A673 (cell line): Measurements from ENCODE around the gene MAPK12. TPM values are rescaled to one million over a fixed set of nuclear protein-coding genes. Genes with fewer than 3 reads are reported as not detected.

Experiments
- BruUV-seq: library from RNA; stranded (reverse); fragments of 400-500 nt; replicated peaks from 2 replicates; lab custom pipeline; 2021; lab: Mats Ljungman, UMichigan
- CTCF ChIA-PET: fragments of 300-600 bp; sonication (Branson Sonifier 250); formaldehyde crosslinking; loops from one replicate; lab custom pipeline; 2022; ENCODE audit warnings: antibody characterized with exemption; lab: Charles Lee
- POLR2A ChIA-PET: fragments of 300-600 bp; sonication (Branson Sonifier 250); formaldehyde crosslinking; loops from one replicate; lab custom pipeline; 2022; ENCODE audit warnings: antibody characterized with exemption; ENCODE audit not compliant: low non-redundant PET; lab: Charles Lee
- DNase-seq: peaks from one replicate; pipeline ENCODE4 v3.0.0-alpha.2; 2015; ENCODE audit warnings: low spot score
- H3K27ac ChIP-seq: fragments of 200-600 bp; sonication (generic); 2 replicates; pipeline ENCODE4 v1.5.1; 2016; ENCODE audit warnings: mixed run types, low read depth, mild to moderate bottlenecking, mixed read lengths, antibody characterized with exemption, low read length; ENCODE audit not compliant: poor library complexity, severe bottlenecking
- H3K27me3 ChIP-seq: fragments of 200-600 bp; sonication (generic); replicated peaks from 2 replicates; pipeline ENCODE4 v1.6.1; 2017; ENCODE audit warnings: mixed run types, low read depth, mild to moderate bottlenecking, mixed read lengths, antibody characterized with exemption, low read length; ENCODE audit not compliant: insufficient read depth, poor library complexity
- H3K36me3 ChIP-seq: fragments of 200-600 bp; sonication (generic); 2 replicates; pipeline ENCODE4 v1.6.1; 2016; ENCODE audit warnings: mixed run types, mild to moderate bottlenecking, mixed read lengths, antibody characterized with exemption, low read length; ENCODE audit not compliant: insufficient read depth, poor library complexity, severe bottlenecking
- H3K4me1 ChIP-seq: fragments of 200-600 bp; sonication (generic); 2 replicates; pipeline ENCODE4 v1.6.1; 2017; ENCODE audit warnings: mixed run types, mild to moderate bottlenecking, mixed read lengths, antibody characterized with exemption, low read length; ENCODE audit not compliant: insufficient read depth, poor library complexity, severe bottlenecking
- H3K4me3 ChIP-seq: fragments of 200-600 bp; sonication (generic); 2 replicates; pipeline ENCODE4 v1.5.1; 2016; ENCODE audit warnings: low read depth, mixed run types, mild to moderate bottlenecking, mixed read lengths, low read length; ENCODE audit not compliant: poor library complexity, severe bottlenecking
- H3K9me3 ChIP-seq: fragments of 200-600 bp; sonication (generic); 2 replicates; pipeline ENCODE4 v1.6.1; 2016; ENCODE audit warnings: mixed run types, low read depth, mild to moderate bottlenecking, mixed read lengths, antibody characterized with exemption, low read length; ENCODE audit not compliant: poor library complexity, severe bottlenecking
- CTCF ChIP-seq: fragments of 300-800, 200-600 bp; sonication (generic); conservative IDR thresholded peaks from 2 replicates; pipeline ENCODE4 v1.5.1; 2017; ENCODE audit warnings: low read depth, mild to moderate bottlenecking, antibody characterized with exemption, low read length, moderate library complexity, mixed read lengths
- EZH2 ChIP-seq: fragments of 200-600 bp; sonication (generic); IDR thresholded peaks from 2 replicates; pipeline ENCODE4 v1.6.1; 2017; ENCODE audit warnings: borderline replicate concordance, low read depth, mild to moderate bottlenecking, mixed read lengths, antibody characterized with exemption, low read length; ENCODE audit not compliant: poor library complexity, severe bottlenecking
- intact Hi-C: fragments of 100-400 bp; cut with micrococcal nuclease; formaldehyde crosslinking; loops from one replicate; pipeline ENCODE4 v1.10.0; 2022; ENCODE audit not compliant: unreplicated experiment
- total RNA-seq: library from RNA; stranded (reverse); gene quantifications from 2 replicates; pipeline ENCODE4 v1.2.3, GENCODE V29; 2021

The MAPK12 gene
- total RNA-seq, 1 experiment from 2014 or later: 20.8 TPM

DNA sequence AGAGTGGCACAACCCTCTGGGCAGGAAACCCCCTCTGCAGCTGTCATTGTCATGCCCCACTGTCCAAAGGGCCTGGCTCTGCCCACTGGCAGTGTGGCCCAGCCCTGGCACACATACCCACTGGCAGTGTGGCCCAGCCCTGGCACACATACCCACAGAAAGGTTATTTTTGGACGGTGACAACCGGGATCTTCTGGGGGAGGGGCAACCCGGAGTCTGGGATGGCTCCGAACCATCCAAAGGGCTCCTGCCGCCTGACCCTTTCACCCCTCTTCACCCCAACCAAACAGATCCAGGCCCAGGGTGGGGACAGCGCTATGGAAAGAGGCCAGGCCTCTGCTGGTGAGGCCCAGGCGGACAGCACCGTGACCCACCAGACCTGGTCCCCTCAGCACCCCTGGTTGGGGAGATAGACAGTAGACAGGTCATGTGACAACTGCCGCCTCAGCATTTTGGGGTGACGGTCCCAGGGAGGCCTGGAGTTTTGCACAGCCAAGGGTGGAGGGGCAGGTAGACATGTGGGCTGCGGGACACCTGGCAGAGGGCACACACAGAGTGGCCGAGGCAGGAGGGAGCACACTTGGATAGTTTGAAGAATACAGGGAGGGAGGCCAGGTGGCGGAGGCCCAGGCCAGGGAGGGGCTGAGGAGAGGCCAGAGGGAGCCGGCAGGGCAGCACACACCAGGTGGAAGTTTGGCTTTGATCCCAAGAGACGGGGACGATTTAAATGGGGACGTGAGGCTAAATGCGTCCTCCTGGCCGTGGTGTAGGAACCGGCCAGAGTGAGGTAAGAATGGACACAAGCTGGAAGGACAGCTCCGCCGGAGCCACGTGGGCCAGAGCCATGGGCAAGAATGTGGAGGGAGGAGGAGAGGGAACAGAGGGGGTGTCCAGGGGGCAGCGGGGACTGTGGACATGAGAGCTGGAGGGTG is 2.9 kb downstream of the MAPK12 start:
- CTCF ChIA-PET: no interaction called here
- intact Hi-C loops: no loop called here

DNA sequence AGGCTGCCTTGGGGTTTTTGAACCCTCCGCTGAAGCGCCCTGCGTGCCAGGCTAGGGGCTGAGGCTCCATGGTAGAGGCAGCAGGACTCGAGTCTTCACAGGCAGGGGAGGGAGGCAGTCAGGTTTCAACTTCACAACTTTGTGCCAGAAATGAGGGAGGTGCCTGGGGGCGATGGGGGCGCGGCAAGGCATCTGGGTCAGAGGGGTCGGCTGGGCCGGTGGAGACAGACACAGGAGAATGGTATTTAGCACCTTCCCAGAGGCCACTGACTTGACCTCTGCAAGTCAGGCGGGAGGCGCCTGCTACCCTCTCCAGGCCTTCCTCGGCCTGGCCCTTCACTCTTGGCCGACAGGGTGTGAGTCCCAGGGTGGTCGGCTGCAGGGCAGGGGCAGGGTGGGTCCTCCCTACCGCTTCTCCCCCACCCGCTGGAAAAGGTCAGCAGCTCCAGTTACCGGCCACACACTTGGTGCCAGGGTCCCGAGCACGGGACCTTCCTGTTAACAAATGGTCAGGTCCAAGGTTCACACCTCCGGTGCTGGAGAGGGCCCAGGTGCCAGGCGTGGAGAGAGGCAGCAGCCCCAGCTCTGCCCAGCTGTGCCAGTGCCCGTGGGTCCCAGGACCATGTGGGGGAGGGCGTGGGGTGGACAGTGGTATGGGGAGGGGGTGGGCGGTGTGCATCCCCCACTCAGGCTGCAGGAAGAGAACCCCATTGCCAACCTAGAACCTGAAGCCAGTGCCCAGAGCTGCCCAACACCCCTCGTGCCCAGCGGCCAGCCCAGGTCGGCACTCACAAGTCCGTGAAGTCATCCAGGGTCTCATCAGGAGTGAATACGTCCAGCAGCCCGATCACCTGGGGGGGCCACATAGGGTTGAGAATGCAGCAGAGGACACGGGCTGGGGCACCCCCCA is 3.8 kb downstream of the MAPK12 start:
- Histone ChIP-seq H3K9me3 (no peaks in the 10 kb centered on the region), H3K4me3 (no peak overlapping the region), H3K4me1 (peaks cover 9% of the 10 kb centered on the region), H3K27me3 (no peaks in the 10 kb centered on the region), H3K27ac (no peak overlapping the region), H3K36me3 (no peaks in the 10 kb centered on the region)
- CTCF ChIA-PET: no interaction called here
- BruUV-seq: no TSS peak
- no peak for DNase-seq
- TF ChIP-seq CTCF: no peak
- TF ChIP-seq EZH2: no peak
- intact Hi-C loops: no loop called here
- POLR2A ChIA-PET: no interaction called here

More for the DNA sequence above, 2.9 kb downstream of the MAPK12 start:
- H3K27me3 ChIP-seq: no peaks in the 10 kb centered on the region
- H3K4me3 ChIP-seq: no peak overlapping the region
- no TSS peak for BruUV-seq
- no peaks in the 10 kb centered on the region for H3K9me3 ChIP-seq
- H3K4me1 ChIP-seq: peaks cover 11% of the 10 kb centered on the region
- TF ChIP-seq EZH2 (no peak), CTCF (no peak)
- POLR2A ChIA-PET: no interaction called here
- no peaks in the 10 kb centered on the region for H3K36me3 ChIP-seq
- DNase-seq: no peak
- H3K27ac ChIP-seq: no peak overlapping the region

GRCh38 chr22:50257041-50257440 is 4.4 kb downstream of the MAPK12 start:
- CTCF ChIA-PET: no interaction called here
- peaks cover 3% of the 10 kb centered on the region for H3K4me1 ChIP-seq
- no peak for DNase-seq
- no peaks in the 10 kb centered on the region for H3K27me3 ChIP-seq
- intact Hi-C loops: no loop called here
- no peak overlapping the region for H3K4me3 ChIP-seq
- BruUV-seq: no TSS peak
- POLR2A ChIA-PET: no interaction called here
- H3K36me3 ChIP-seq: no peaks in the 10 kb centered on the region
- no peaks in the 10 kb centered on the region for H3K9me3 ChIP-seq
- no peak overlapping the region for H3K27ac ChIP-seq
- TF ChIP-seq CTCF: no peak
- no peak for TF ChIP-seq EZH2
